Body of pancreas (tissue), 4 donors: Measurements from ENCODE around the gene MAP3K20.

Experiments used
- CTCF ChIP-seq, 7 experiments: fragments of 450-650 bp in 4 of 7; fragments of 200-600 bp in 3 of 7; sonication (generic) in 3 of 7; IDR thresholded peaks; one replicate each; pipeline ENCODE4 v1.5.1; 2016 to 2019; ENCODE audit warnings: antibody characterized with exemption in 7 of 7
- POLR2A ChIP-seq, 3 donors: fragments of 450-650 bp; IDR thresholded peaks; one replicate each; pipeline ENCODE4 v1.6.1; 2016; ENCODE audit warnings: antibody characterized with exemption in 3 of 3, mild to moderate bottlenecking in 2 of 3

GRCh38 chr2:173051463-173052215 is 24.0 kb upstream of the MAP3K20 start:
- no peak for TF ChIP-seq CTCF (IDR thresholded peaks at IDR 0.05)
- TF ChIP-seq POLR2A (IDR thresholded peaks at IDR 0.05): no peak
